22Rv1 (cell line): ENCODE measurements around the gene IL1R2.

Source experiments
- ZFX ChIP-seq: fragments of 450-650 bp; IDR thresholded peaks from 2 replicates; pipeline ENCODE4 v1.6.1; 2017; ENCODE audit warnings: antibody characterized with exemption, borderline replicate concordance
- TF ChIP-seq, protein P1 (sequence below): fragments of 450-650 bp; IDR thresholded peaks from 2 replicates; pipeline ENCODE4 v1.5.1; 2017; ENCODE audit warnings: mild to moderate bottlenecking

DNA sequence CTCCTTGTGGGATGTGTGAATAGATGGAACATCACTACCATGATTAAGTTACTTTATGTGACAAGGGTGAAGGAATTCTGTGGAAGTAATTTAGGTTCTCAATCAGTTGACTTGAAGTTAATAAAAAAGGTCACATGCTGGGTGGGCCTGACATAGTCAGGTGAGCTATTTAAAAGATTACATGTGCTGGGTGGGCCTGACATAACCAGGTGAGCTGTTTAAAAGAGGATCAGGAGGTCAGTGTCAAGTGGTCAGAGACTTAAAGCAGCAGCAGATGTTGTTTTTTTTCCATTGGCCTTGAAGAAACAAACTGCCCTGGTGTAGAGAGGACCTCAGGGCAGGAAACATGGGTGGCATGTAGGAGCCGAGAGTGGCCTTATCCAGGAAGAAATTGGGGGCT is 3.3 kb downstream of the IL1R2 start:
- TF ChIP-seq, protein P1, sequence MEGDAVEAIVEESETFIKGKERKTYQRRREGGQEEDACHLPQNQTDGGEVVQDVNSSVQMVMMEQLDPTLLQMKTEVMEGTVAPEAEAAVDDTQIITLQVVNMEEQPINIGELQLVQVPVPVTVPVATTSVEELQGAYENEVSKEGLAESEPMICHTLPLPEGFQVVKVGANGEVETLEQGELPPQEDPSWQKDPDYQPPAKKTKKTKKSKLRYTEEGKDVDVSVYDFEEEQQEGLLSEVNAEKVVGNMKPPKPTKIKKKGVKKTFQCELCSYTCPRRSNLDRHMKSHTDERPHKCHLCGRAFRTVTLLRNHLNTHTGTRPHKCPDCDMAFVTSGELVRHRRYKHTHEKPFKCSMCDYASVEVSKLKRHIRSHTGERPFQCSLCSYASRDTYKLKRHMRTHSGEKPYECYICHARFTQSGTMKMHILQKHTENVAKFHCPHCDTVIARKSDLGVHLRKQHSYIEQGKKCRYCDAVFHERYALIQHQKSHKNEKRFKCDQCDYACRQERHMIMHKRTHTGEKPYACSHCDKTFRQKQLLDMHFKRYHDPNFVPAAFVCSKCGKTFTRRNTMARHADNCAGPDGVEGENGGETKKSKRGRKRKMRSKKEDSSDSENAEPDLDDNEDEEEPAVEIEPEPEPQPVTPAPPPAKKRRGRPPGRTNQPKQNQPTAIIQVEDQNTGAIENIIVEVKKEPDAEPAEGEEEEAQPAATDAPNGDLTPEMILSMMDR = no peak
- no peak for TF ChIP-seq ZFX
